Measurements from ENCODE around the gene ACSL6. TPM values are rescaled to one million over a fixed set of nuclear protein-coding genes. Genes with fewer than 3 reads are reported as not detected.

Gene ACSL6
- total and polyA plus RNA-seq, 2 experiments from 2014 or later, result 1.7 to 2.4 TPM

DNA sequence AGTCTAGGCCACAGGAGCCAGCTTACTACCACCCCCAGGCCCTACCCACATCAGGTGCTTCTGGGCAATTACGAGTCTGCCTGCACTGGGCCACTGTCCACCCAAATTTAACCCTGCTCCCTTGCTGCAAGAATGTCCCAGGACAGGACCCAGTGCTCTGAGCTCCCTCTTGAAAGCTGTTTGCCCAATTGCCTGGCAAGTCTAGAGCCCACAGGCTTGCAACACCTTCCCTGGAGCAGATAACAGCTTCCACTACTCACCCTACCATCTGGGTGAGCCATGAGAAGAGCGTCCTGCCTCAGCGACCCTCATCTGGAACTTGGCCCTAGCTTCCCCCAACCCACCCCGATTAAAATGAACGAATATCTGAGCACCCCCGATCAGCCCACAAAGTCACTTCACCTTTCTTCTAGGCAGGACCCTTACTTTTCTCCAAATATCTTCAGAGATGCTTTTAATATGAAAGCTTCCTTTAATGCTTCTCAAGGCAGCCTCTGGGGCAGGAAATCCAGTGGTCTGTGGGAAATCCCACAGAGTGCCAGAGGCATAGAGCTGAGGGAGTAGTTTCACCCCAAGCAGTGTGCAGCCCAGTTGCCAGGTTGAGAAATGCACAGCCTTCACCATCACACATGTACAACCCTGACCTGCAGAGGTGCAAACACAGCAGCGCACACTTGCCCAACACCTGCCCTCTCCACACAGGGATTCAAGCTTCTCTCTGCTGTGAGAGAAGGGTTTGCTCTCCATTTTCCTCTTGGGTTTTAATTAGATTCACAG, 10.6 kb downstream of the ACSL6 start:
- Histone ChIP-seq H4K20me1 (ENCODE audit: insufficient read depth, poor library complexity, severe bottlenecking) (no peaks in the 10 kb centered on the region), H3K79me2 (no peaks in the 10 kb centered on the region), H3K36me3 (replicated peaks; ENCODE audit: insufficient read depth, low read depth) (no peaks in the 10 kb centered on the region), H3K27ac (no peak overlapping the region), H3K4me1 (ENCODE audit: insufficient read depth) (peaks cover 33% of the 10 kb centered on the region), H2AFZ (no peak overlapping the region), H3K27me3 (no peaks in the 10 kb centered on the region), H3K9me2 (replicated peaks; ENCODE audit: insufficient read depth) (no peaks in the 10 kb centered on the region), H3K4me3 (no peak overlapping the region), H3K9me3 (ENCODE audit: low read depth) (no peaks in the 10 kb centered on the region), H3K4me2 (no peak overlapping the region)
- WGBS (ENCODE audit: low lambda C conversion rate, missing lambda C conversion rate), result 87% methylated on average over 7 of the region's 7 CpGs
- TF ChIP-seq EZH2 (IDR thresholded peaks at IDR 0.05; ENCODE audit: borderline replicate concordance), result no peak
- TF ChIP-seq, protein P1, sequence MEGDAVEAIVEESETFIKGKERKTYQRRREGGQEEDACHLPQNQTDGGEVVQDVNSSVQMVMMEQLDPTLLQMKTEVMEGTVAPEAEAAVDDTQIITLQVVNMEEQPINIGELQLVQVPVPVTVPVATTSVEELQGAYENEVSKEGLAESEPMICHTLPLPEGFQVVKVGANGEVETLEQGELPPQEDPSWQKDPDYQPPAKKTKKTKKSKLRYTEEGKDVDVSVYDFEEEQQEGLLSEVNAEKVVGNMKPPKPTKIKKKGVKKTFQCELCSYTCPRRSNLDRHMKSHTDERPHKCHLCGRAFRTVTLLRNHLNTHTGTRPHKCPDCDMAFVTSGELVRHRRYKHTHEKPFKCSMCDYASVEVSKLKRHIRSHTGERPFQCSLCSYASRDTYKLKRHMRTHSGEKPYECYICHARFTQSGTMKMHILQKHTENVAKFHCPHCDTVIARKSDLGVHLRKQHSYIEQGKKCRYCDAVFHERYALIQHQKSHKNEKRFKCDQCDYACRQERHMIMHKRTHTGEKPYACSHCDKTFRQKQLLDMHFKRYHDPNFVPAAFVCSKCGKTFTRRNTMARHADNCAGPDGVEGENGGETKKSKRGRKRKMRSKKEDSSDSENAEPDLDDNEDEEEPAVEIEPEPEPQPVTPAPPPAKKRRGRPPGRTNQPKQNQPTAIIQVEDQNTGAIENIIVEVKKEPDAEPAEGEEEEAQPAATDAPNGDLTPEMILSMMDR (IDR thresholded peaks at IDR 0.05; ENCODE audit: poor library complexity), result no peak
- no peak for TF ChIP-seq EZH2phosphoT487 (IDR thresholded peaks at IDR 0.05; ENCODE audit: low read depth, severe bottlenecking, unreplicated experiment)
- no peak for DNase-seq (ENCODE audit: low spot score)

GRCh38 chr5:132000241-132000490, 11.3 kb downstream of the ACSL6 start:
- Histone ChIP-seq H2AFZ (no peak overlapping the region), H3K27ac (no peak overlapping the region), H3K27me3 (no peaks in the 10 kb centered on the region), H3K36me3 (replicated peaks; ENCODE audit: insufficient read depth, low read depth) (no peaks in the 10 kb centered on the region), H3K9me3 (ENCODE audit: low read depth) (no peaks in the 10 kb centered on the region), H3K9me2 (replicated peaks; ENCODE audit: insufficient read depth) (no peaks in the 10 kb centered on the region), H3K4me3 (no peak overlapping the region), H3K79me2 (no peaks in the 10 kb centered on the region), H3K4me1 (ENCODE audit: insufficient read depth) (peaks cover 33% of the 10 kb centered on the region), H3K4me2 (no peak overlapping the region), H4K20me1 (ENCODE audit: insufficient read depth, poor library complexity, severe bottlenecking) (no peaks in the 10 kb centered on the region)
- DNase-seq (ENCODE audit: low spot score), result no peak
- TF ChIP-seq, protein P1 (IDR thresholded peaks at IDR 0.05; ENCODE audit: poor library complexity), result no peak
- 70% methylated on average over 2 of the region's 2 CpGs for WGBS (ENCODE audit: low lambda C conversion rate, missing lambda C conversion rate)

- no peak for DNase-seq (ENCODE audit: low spot score)
- Histone ChIP-seq H3K36me3 (replicated peaks; ENCODE audit: insufficient read depth, low read depth) (no peaks in the 10 kb centered on the region), H3K4me3 (no peak overlapping the region), H3K79me2 (no peaks in the 10 kb centered on the region), H3K4me2 (peak overlapping the region; percentile 45), H3K27ac (peak overlapping the region; percentile 8), H3K9me2 (replicated peaks; ENCODE audit: insufficient read depth) (no peaks in the 10 kb centered on the region), H3K27me3 (no peaks in the 10 kb centered on the region), H3K9me3 (ENCODE audit: low read depth) (no peaks in the 10 kb centered on the region), H2AFZ (no peak overlapping the region), H4K20me1 (ENCODE audit: insufficient read depth, poor library complexity, severe bottlenecking) (no peaks in the 10 kb centered on the region), H3K4me1 (ENCODE audit: insufficient read depth) (peaks cover 33% of the 10 kb centered on the region)
- 65% methylated on average over 10 of the region's 13 CpGs for WGBS (ENCODE audit: low lambda C conversion rate, missing lambda C conversion rate)
- no peak for TF ChIP-seq EZH2phosphoT487 (IDR thresholded peaks at IDR 0.05; ENCODE audit: low read depth, severe bottlenecking, unreplicated experiment)
- TF ChIP-seq, protein P1 (IDR thresholded peaks at IDR 0.05; ENCODE audit: poor library complexity), result no peak
- TF ChIP-seq EZH2 (IDR thresholded peaks at IDR 0.05; ENCODE audit: borderline replicate concordance), result no peak
Measured at GRCh38 chr5:131999441-132000240, 11.8 kb downstream of the ACSL6 start.

Data from hepatocyte (in vitro differentiated cells).